Neutrophil (primary cell): Measurements from ENCODE around the gene RBM24.
"Not testable (repeated sequence)": the region's sequence is repeated elsewhere in the genome, so short reads cannot be mapped to it uniquely, and the experiment has no call there.

Experiments
- H3K27ac ChIP-seq: fragments of 200-600 bp; sonication (generic); 2 replicates; pipeline ENCODE4 v1.5.1; 2016; ENCODE audit warnings: mild to moderate bottlenecking, moderate library complexity
- H3K27me3 ChIP-seq: fragments of 200-600 bp; sonication (generic); 2 replicates; pipeline ENCODE4 v1.6.0; 2016; ENCODE audit warnings: mild to moderate bottlenecking
- H3K36me3 ChIP-seq: fragments of 200-600 bp; sonication (generic); 2 replicates; pipeline ENCODE4 v1.5.1; 2017
- H3K4me1 ChIP-seq, 2 experiments: fragments of 200-600 bp in 1 of 2; sonication (generic) in 1 of 2; 1 replicate in 1 of 2; 2 replicates in 1 of 2; pipeline versions ENCODE4 v1.5.1 to v1.6.1; 2013 to 2016; ENCODE audit warnings: low read depth in 1 of 2, low read length in 1 of 2, mild to moderate bottlenecking in 1 of 2, moderate library complexity in 1 of 2; ENCODE audit not compliant: control insufficient read depth in 1 of 2, insufficient read depth in 1 of 2
- H3K4me3 ChIP-seq, 2 experiments: fragments of 200-600 bp in 1 of 2; sonication (generic) in 1 of 2; 1 replicate in 1 of 2; 2 replicates in 1 of 2; pipeline ENCODE4 v1.5.1; 2013 to 2016; ENCODE audit warnings: low read depth in 1 of 2, low read length in 1 of 2, mild to moderate bottlenecking in 1 of 2, moderate library complexity in 1 of 2
- H3K9me3 ChIP-seq: fragments of 200-600 bp; sonication (generic); 2 replicates; pipeline ENCODE4 v1.5.1; 2016
- CTCF ChIP-seq: fragments of 200-600 bp; sonication (generic); IDR thresholded peaks from 2 replicates; pipeline ENCODE4 v1.5.1; 2016; ENCODE audit warnings: antibody characterized with exemption

The RBM24 gene

DNA sequence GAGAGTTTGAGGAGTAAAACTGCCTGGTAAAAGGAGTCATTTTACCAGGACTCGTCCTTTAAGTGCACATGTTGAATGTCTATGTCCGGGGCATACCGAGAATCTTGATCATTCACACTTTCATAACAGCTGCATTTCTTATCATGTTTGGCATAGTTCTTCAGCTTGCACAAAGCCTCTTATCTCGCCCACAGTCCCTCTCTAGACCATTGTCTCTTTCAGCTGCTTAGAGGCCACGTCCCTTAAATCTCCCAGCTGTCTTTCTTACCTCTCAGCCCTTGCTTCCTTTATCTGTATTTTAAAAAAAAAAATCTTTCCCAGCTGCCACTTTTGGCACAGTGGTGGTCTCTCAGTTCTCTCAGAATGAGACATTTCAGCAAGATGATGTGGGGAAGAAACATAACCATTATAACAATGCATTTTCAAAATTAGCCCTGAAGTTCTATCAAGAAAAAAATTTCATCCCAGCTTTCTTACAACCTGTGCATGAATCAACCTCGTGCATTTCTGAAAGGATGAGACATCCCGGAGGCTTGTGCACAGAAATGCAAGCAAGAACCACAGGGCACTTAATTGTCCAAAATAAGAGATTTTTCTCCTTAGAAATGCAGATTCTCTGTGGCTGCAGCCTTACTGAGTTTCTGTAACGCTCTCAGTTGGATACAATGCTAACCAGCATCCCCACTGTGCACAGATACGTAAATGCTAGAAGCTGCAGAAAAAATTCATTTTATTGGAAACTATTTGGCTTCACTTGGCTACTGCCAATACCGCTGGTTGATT, 24.2 kb downstream of the RBM24 start:
- no peak overlapping the region for H3K27ac ChIP-seq

DNA sequence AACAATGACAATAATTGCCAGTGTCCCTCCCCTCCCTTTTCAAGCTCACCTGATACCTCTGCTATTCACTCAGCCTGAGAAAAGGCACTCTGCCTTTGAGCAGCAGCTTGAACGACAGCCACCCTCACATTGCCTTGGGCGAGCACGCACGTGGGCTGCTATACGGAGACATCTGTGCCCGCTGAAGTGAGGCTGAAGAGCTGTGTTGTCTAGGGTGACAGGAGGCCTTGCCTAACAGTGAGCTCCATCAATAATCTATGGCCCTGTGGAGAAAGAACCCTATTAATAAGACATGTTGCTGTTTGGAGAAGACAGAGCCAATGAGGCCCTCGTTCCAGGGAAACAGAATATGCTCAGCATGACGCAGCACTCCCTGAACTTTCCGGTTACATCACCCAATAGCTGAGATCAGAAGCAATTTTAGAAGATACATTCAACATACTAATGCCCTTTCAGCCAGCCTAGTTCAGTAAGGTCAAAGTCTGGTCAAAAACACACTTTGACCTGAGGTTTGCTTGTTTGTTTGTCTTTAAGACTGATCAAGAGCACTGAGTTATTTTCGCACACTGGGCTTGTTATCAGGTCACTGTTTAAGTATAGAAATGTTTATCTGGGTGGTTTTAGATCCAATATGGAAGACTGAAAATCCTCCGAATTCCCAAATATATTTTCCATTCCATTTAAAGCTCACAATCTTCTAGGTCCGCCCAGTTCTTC, 30.6 kb downstream of the RBM24 start:
- Histone ChIP-seq H3K4me3 (no peak overlapping the region), H3K27ac (no peak overlapping the region), H3K36me3 (no peaks in the 10 kb centered on the region), H3K27me3 (no peaks in the 10 kb centered on the region), H3K9me3 (no peaks in the 10 kb centered on the region), H3K4me1 (no peaks in the 10 kb centered on the region)
- no peak for TF ChIP-seq CTCF

More for the DNA sequence above, 24.2 kb downstream of the RBM24 start:
- Histone ChIP-seq H3K27me3 (peaks cover 5% of the 10 kb centered on the region), H3K36me3 (no peaks in the 10 kb centered on the region), H3K9me3 (no peaks in the 10 kb centered on the region), H3K4me3 (no peak overlapping the region), H3K4me1 (no peaks in the 10 kb centered on the region)
- no peak for TF ChIP-seq CTCF

- H3K9me3 ChIP-seq, H3K27ac ChIP-seq, H3K36me3 ChIP-seq, H3K4me1 ChIP-seq, H3K4me3 ChIP-seq, H3K27me3 ChIP-seq: not testable (repeated sequence)
These were observed 32.1 kb downstream of the RBM24 start for GRCh38 chr6:17313238-17313637.

GRCh38 chr6:17313971-17314370, 32.8 kb downstream of the RBM24 start:
- H3K4me3 ChIP-seq, result no peak overlapping the region

DNA sequence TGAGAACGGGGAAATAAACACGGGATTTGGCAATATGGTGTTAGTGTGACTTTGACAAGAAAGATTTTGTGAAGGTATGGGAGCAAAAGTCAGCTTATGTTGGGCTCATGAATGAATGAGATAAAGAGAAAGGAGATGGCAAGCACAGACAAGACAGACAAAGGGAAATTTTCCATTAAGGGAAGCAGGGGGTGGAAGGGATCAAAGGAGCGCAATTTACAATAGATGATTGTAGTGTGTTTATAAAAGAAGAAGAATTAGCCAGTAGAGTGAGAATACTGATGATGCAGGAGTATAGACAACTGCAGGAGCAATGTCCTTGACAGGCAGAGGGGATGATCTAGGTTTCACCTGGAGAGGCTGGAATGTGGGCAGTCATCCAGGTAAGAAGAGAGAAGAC, 34.1 kb downstream of the RBM24 start:
- no peaks in the 10 kb centered on the region for H3K4me1 ChIP-seq
- TF ChIP-seq CTCF, result no peak
- no peaks in the 10 kb centered on the region for H3K27me3 ChIP-seq
- H3K9me3 ChIP-seq, result no peaks in the 10 kb centered on the region
- no peaks in the 10 kb centered on the region for H3K36me3 ChIP-seq
- H3K4me3 ChIP-seq, result no peak overlapping the region
- no peak overlapping the region for H3K27ac ChIP-seq

More at GRCh38 chr6:17313971-17314370, 32.8 kb downstream of the RBM24 start:
- H3K27me3 ChIP-seq, result no peaks in the 10 kb centered on the region
- no peaks in the 10 kb centered on the region for H3K36me3 ChIP-seq
- H3K27ac ChIP-seq, result no peak overlapping the region
- no peaks in the 10 kb centered on the region for H3K9me3 ChIP-seq
- no peak for TF ChIP-seq CTCF
- H3K4me1 ChIP-seq, result no peaks in the 10 kb centered on the region
